B cell (primary cell): ENCODE measurements around the gene RNF38. TPM values are rescaled to one million over a fixed set of nuclear protein-coding genes. Genes with fewer than 3 reads are reported as not detected.

Experiments used
- ATAC-seq: fragments of 200-7000 bp; cut with Tn5 transposase; one replicate; pipeline ENCODE4 v1.10.0; 2021; ENCODE audit warnings: low read depth, mild to moderate bottlenecking, moderate number of reproducible peaks, moderate library complexity
- CTCF ChIA-PET: fragments of 350-600 bp; sonication (Branson Sonifier 250); formaldehyde crosslinking; loops from one replicate; lab custom pipeline; 2021; ENCODE audit warnings: antibody characterized with exemption, inconsistent platforms; lab: Charles Lee
- POLR2A ChIA-PET: fragments of 350-600 bp; sonication (Branson Sonifier 250); formaldehyde crosslinking; loops from one replicate; lab custom pipeline; 2021; ENCODE audit warnings: antibody characterized with exemption; lab: Charles Lee
- DNase-seq: peaks from one replicate; pipeline ENCODE4 v3.0.0; 2013
- H2AFZ ChIP-seq: 2 replicates; pipeline ENCODE4 v1.6.1; 2012; ENCODE audit warnings: mild to moderate bottlenecking, low read depth, low read length; ENCODE audit not compliant: insufficient read depth, poor library complexity, severe bottlenecking
- H3K27ac ChIP-seq, 2 donors: 1 replicate in 1 of 2; 2 replicates in 1 of 2; pipeline ENCODE4 v1.5.1; 2012 to 2013; ENCODE audit warnings: low read length in 2 of 2, mild to moderate bottlenecking in 2 of 2, moderate library complexity in 1 of 2
- H3K27me3 ChIP-seq, 4 experiments: fragments of 200-600 bp in 1 of 4; sonication (generic) in 1 of 4; replicated peaks in 1 of 4; 1 replicate in 2 of 4; 2 replicates in 2 of 4; pipeline versions ENCODE4 v1.6.1 to v1.7.0; 2013 to 2016; ENCODE audit warnings: low read length in 3 of 4, mild to moderate bottlenecking in 2 of 4, mixed read lengths in 1 of 4, moderate library complexity in 1 of 4; ENCODE audit not compliant: insufficient read depth in 4 of 4, control insufficient read depth in 3 of 4; ENCODE audit errors: control extremely low read depth in 1 of 4
- H3K36me3 ChIP-seq, 2 experiments: replicated peaks in 1 of 2; 1 replicate in 1 of 2; 2 replicates in 1 of 2; pipeline versions ENCODE4 v1.6.1 to v1.7.1; 2013; ENCODE audit warnings: low read length in 1 of 2; ENCODE audit not compliant: insufficient read depth in 2 of 2, control insufficient read depth in 1 of 2; ENCODE audit errors: control extremely low read depth in 1 of 2, extremely low read depth in 1 of 2
- H3K4me1 ChIP-seq, 2 donors: fragments of 200-600 bp in 1 of 2; sonication (generic) in 1 of 2; 1 replicate in 1 of 2; 2 replicates in 1 of 2; pipeline versions ENCODE4 v1.5.1 to v1.6.1; 2013 to 2017; ENCODE audit warnings: low read length in 2 of 2; ENCODE audit not compliant: control insufficient read depth in 2 of 2, insufficient read depth in 2 of 2
- H3K4me2 ChIP-seq: replicated peaks from 2 replicates; pipeline ENCODE3; 2012; ENCODE audit warnings: mild to moderate bottlenecking, low read depth, low read length; ENCODE audit not compliant: poor library complexity, severe bottlenecking
- H3K4me3 ChIP-seq, 5 experiments: fragments of 200-600 bp in 1 of 5; sonication (generic) in 1 of 5; 1 replicate in 3 of 5; 2 replicates in 2 of 5; pipeline versions ENCODE4 v1.5.1 to v1.7.0; 2011 to 2016; ENCODE audit warnings: low read length in 4 of 5, mild to moderate bottlenecking in 4 of 5, low read depth in 2 of 5, control low read depth in 1 of 5, moderate library complexity in 1 of 5; ENCODE audit not compliant: insufficient read depth in 1 of 5; ENCODE audit errors: control extremely low read depth in 1 of 5, extremely low read depth in 1 of 5
- H3K79me2 ChIP-seq: fragments of 200-600 bp; sonication (generic); one replicate; pipeline ENCODE4 v1.6.0; 2016; ENCODE audit warnings: low read length; ENCODE audit not compliant: control insufficient read depth, insufficient read depth
- H3K9ac ChIP-seq: fragments of 200-600 bp; sonication (generic); 2 replicates; pipeline ENCODE4 v1.6.1; 2017; ENCODE audit warnings: mild to moderate bottlenecking, low read length, moderate library complexity
- H3K9me3 ChIP-seq, 3 donors: one replicate each; pipeline versions ENCODE4 v1.6.1 to v1.7.1; 2013; ENCODE audit warnings: low read length in 2 of 3; ENCODE audit not compliant: control insufficient read depth in 2 of 3, insufficient read depth in 1 of 3; ENCODE audit errors: control extremely low read depth in 1 of 3
- H4K20me1 ChIP-seq: 2 replicates; pipeline ENCODE4 v1.6.0; 2012; ENCODE audit warnings: mild to moderate bottlenecking, low read length; ENCODE audit not compliant: insufficient read depth, control insufficient read depth, poor library complexity, severe bottlenecking
- H3K27ac Mint-ChIP-seq: one replicate; pipeline ENCODE4 v1.8.0; 2021; ENCODE audit warnings: mixed read lengths
- H3K27me3 Mint-ChIP-seq: one replicate; pipeline ENCODE4 v1.8.0; 2021; ENCODE audit warnings: mixed read lengths
- H3K4me1 Mint-ChIP-seq: one replicate; pipeline ENCODE4 v1.8.0; 2021; ENCODE audit warnings: mixed read lengths
- H3K4me3 Mint-ChIP-seq: one replicate; pipeline ENCODE4 v1.8.0; 2021; ENCODE audit warnings: mixed read lengths
- H3K9me3 Mint-ChIP-seq: one replicate; pipeline ENCODE4 v1.8.0; 2022; ENCODE audit warnings: mixed read lengths; ENCODE audit not compliant: insufficient read depth
- EZH2 ChIP-seq: IDR thresholded peaks from 2 replicates; pipeline ENCODE4 v1.6.1; 2012; ENCODE audit warnings: borderline replicate concordance, low read depth, mild to moderate bottlenecking, moderate library complexity, low read length; ENCODE audit not compliant: insufficient read depth, poor library complexity, severe bottlenecking
- WGBS: methylation state at CpG from one replicate; pipeline ENCODE4 v1.1.5; 2013; ENCODE audit warnings: missing lambda C conversion rate; ENCODE audit not compliant: insufficient coverage; 5-methylcytosine and 5-hydroxymethylcytosine counted together
- intact Hi-C: fragments of 100-400 bp; cut with micrococcal nuclease; formaldehyde crosslinking; loops from one replicate; pipeline ENCODE4 v1.10.0; 2022
- polyA plus RNA-seq: library from polyadenylated mRNA; depleted of rRNA; stranded (reverse); fragments of >200 nt; gene quantifications from 2 replicates; pipeline ENCODE4 v1.2.3, GENCODE V29; 2012
- total RNA-seq, 2 donors: library from RNA; stranded (reverse); fragments of 120-200 nt in 1 of 2; gene quantifications; 1 replicate in 1 of 2; 2 replicates in 1 of 2; pipeline versions ENCODE4 v1.2.3 to v1.2.4, GENCODE V29; 2013 to 2022
- TF ChIP-seq, protein P1 (sequence below): fragments of 200-600 bp; IDR thresholded peaks from one replicate; pipeline ENCODE4 v1.8.0; 2022; ENCODE audit warnings: antibody characterized with exemption, mild to moderate bottlenecking

The RNF38 gene
- total and polyA plus RNA-seq, 2 donors (not counting 1 experiment from before 2014, with no cell fraction given): 25.2 to 81.6 TPM

DNA sequence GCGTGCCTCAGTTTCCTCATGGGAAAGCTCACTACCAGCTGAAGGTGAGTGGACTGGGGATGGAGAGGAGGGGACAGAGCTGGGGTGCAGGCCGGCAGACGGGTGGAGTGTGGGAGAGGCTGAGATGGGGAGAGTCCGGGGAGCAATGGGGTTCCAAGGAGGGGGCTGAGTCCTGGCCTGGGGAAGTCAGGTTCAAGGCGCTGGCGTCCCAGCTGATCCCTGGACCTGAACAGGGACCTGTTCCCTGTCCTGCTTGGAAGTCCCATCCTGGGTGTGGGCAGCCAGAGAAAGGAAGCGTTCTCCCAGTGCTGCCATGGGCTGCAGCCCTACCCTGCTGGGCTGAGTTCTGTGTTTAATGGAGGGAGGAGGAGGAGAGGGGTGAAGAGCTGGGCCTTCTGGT is 80.9 kb downstream of the RNF38 start:
- Mint-ChIP-seq H3K9me3 (no peaks in the 10 kb centered on the region), H3K4me1 (no peaks in the 10 kb centered on the region), H3K27me3 (peaks cover 3% of the 10 kb centered on the region), H3K27ac (no peak overlapping the region), H3K4me3 (no peak overlapping the region)
- H3K9ac ChIP-seq: no peak overlapping the region
- no peaks in the 10 kb centered on the region for H3K9me3 ChIP-seq
- no peak overlapping the region for H3K4me2 ChIP-seq
- no peaks in the 10 kb centered on the region for H3K36me3 ChIP-seq
- no peaks in the 10 kb centered on the region for H3K4me1 ChIP-seq
- no peaks in the 10 kb centered on the region for H4K20me1 ChIP-seq
- POLR2A ChIA-PET: no interaction called here
- H3K27me3 ChIP-seq: peaks cover 0 to 10% (median 0%) of the 10 kb centered on the region in 4 experiments
- no peaks in the 10 kb centered on the region for H3K79me2 ChIP-seq
- no peak overlapping the region for H3K27ac ChIP-seq
- CTCF ChIA-PET: interaction anchor here (2.9 kb wide), 1 partner anchor 9 kb away, joined by 12 read pairs; no protein-coding TSS in a partner anchor
- H3K4me3 ChIP-seq: no peak overlapping the region
- WGBS: over 99% methylated on average over 7 of the region's 7 CpGs
- no peak for DNase-seq
- intact Hi-C loops: no loop called here
- H2AFZ ChIP-seq: no peak overlapping the region
- TF ChIP-seq EZH2: no peak
- TF ChIP-seq, protein P1, sequence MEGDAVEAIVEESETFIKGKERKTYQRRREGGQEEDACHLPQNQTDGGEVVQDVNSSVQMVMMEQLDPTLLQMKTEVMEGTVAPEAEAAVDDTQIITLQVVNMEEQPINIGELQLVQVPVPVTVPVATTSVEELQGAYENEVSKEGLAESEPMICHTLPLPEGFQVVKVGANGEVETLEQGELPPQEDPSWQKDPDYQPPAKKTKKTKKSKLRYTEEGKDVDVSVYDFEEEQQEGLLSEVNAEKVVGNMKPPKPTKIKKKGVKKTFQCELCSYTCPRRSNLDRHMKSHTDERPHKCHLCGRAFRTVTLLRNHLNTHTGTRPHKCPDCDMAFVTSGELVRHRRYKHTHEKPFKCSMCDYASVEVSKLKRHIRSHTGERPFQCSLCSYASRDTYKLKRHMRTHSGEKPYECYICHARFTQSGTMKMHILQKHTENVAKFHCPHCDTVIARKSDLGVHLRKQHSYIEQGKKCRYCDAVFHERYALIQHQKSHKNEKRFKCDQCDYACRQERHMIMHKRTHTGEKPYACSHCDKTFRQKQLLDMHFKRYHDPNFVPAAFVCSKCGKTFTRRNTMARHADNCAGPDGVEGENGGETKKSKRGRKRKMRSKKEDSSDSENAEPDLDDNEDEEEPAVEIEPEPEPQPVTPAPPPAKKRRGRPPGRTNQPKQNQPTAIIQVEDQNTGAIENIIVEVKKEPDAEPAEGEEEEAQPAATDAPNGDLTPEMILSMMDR: no peak
- ATAC-seq: no peak

GRCh38 chr9:36318212-36318802 is 81.8 kb downstream of the RNF38 start:
- Histone ChIP-seq H3K4me2 (no peak overlapping the region), H3K4me1 (no peaks in the 10 kb centered on the region), H3K4me3 (no peak overlapping the region), H3K79me2 (no peaks in the 10 kb centered on the region), H3K9ac (no peak overlapping the region), H2AFZ (no peak overlapping the region), H3K27me3 (peaks cover 0 to 10% (median 0%) of the 10 kb centered on the region in 4 experiments), H4K20me1 (no peaks in the 10 kb centered on the region), H3K9me3 (no peaks in the 10 kb centered on the region), H3K36me3 (no peaks in the 10 kb centered on the region), H3K27ac (no peak overlapping the region)
- POLR2A ChIA-PET: no interaction called here
- H3K27ac Mint-ChIP-seq: no peak overlapping the region
- H3K4me3 Mint-ChIP-seq: no peak overlapping the region
- CTCF ChIA-PET: interaction anchor here (2.9 kb wide), 1 partner anchor 9 kb away, joined by 12 read pairs; no protein-coding TSS in a partner anchor
- H3K27me3 Mint-ChIP-seq: peaks cover 3% of the 10 kb centered on the region
- H3K9me3 Mint-ChIP-seq: no peaks in the 10 kb centered on the region
- no peaks in the 10 kb centered on the region for H3K4me1 Mint-ChIP-seq
- WGBS: 90% methylated on average over 4 of the region's 14 CpGs
- DNase-seq: no peak
- TF ChIP-seq, protein P1: no peak
- no peak for TF ChIP-seq EZH2
- ATAC-seq: no peak
- intact Hi-C loops: no loop called here
